ENCODE measurements around the gene FGF2.

DNA sequence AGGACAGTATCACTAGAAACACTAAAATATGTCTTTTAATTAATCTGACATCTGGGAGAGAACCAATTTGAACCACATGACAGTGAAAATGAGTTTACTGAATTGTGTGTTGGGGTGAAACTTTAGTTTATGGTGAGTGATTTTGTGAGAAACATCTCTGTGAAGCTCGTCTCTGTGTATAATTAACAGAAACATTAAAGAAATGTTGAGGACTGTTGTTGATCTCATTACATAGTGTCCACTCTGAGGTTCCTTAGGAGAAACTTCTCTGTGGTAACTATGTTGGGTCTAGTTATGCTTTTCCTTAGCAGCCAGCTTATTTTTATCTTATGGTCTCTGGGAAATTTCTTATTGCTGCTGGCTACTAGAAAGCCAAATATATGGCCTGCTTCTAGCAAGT, 15.8 kb downstream of the FGF2 start:
- TF ChIP-seq CTCF (IDR thresholded peaks at IDR 0.05): no peak
- TF ChIP-seq POLR2AphosphoS5 (IDR thresholded peaks at IDR 0.05): no peak
- no peak for TF ChIP-seq POLR2A (IDR thresholded peaks at IDR 0.05; ENCODE audit: low read depth)
- TF ChIP-seq EP300 (IDR thresholded peaks at IDR 0.05): no peak
